GM19468 (cell line): ENCODE results near the gene ABCF2.

Experiments used
- ATAC-seq: cut with Tn5 transposase; IDR thresholded peaks from one replicate; pipeline ENCODE4 v1.9.1; 2021; ENCODE audit warnings: mild to moderate bottlenecking, moderate library complexity, moderate number of reproducible peaks; ENCODE audit not compliant: unreplicated experiment; ENCODE audit errors: extremely low read depth

The ABCF2 gene

GRCh38 chr7:151226875-151227782 is at the start of gene ABCF2:
Gene ABCF2 (minus strand): TSS chr7:151227205. CDS start chr7:151226458, 747 bp downstream.
- ATAC-seq = peak; percentile 97

DNA sequence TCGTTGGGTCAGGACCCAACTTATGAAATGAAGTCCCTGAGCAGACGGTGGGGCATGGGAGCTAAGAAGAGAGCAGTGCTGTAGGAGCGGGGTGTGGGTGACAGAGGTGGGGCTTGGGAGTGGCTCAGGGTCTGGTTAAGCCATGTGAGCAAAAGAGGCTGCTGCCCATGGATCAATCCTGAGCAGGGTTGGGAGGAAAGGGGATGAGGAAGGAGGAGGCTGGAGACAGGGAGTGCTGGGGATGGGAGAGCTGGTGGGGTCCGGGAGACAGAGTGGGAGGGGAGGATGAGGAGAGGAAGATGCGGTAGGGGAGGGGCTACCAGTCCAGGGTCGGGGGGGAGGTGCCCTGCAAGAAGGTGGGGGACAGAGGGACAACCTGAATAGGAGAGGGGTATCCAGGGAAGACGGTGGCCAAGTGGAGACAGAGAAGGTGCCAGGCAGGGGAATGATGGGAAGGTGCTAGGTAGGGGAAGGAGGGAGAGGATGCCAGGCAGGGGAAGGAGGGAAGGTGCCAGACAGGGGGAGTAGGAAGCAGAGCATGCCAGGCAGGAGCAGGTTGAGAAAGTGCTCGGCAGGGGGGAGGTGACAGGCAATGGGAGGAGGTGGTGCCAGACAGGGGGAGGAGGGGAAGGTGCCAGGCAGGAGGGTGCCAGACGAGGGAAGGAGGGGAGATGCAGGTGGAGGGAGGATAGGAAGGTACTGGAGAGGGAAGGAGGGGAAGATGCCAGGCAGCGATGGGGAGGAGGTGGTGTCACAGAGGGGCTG is 49.0 kb upstream of the ABCF2 start:
- no peak for ATAC-seq

DNA sequence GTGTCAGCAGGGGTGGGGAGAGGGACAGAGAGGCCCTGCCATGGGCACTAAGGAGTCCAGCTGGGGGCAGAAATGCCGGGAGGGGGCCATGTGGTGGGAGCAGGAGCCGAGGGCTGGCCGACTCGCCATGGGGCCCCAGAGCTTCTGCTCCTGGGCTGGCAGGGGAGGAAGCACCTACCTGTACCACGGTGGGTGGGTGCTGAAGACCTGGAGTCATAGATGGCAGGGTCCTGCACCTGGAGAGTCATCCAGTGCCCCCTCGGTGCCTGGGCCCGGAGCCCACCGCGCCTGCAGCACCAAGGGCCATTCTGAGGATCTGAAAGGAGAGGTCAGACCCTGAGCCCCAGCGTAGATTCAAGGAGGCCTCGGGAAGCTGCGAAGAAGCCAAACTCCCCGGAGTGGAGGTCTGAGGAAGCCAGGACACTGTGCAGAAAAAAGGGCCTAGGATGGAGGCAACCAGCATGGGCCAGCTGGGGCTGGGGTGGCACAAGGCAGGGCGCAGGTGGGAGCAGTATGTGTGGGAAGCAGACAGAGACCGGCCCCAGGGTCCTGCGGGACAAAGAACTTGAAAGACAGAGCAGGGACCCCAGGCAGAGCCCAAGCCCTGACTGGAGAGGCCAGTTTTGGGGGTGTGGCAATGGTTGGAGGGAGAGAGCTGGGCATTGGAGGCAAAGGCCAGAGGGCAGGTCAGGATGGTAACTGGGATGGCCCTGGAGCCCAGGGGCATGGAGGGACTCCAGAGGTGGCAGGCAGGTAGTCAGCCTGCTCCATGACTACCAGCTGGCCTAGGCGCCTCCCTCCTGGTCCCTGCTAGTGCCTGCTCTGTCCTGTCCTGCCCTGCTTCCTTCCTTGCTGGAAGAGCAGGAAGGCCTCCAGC is 48.2 kb upstream of the ABCF2 start:
- no peak for ATAC-seq

DNA sequence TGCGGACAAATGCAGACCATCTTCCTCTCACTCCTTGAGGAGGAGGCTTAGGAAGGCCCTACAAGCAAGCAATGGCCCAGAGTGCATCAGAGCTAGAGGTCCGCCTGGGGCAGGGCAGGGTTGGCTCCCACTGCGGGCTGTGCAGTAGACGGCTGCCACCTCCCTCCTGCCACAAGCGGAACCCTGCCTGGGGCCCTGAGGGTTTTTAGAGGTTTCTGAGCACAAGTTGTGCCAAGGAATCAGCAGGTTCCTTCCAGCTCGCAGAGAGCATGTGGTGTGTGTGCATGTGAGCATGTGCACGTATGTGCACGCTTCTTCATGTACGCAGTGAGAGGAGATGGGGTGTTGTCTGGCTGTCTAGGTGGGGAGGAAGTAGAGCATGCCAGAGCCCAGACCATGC is 47.4 kb upstream of the ABCF2 start:
- ATAC-seq = no peak

DNA sequence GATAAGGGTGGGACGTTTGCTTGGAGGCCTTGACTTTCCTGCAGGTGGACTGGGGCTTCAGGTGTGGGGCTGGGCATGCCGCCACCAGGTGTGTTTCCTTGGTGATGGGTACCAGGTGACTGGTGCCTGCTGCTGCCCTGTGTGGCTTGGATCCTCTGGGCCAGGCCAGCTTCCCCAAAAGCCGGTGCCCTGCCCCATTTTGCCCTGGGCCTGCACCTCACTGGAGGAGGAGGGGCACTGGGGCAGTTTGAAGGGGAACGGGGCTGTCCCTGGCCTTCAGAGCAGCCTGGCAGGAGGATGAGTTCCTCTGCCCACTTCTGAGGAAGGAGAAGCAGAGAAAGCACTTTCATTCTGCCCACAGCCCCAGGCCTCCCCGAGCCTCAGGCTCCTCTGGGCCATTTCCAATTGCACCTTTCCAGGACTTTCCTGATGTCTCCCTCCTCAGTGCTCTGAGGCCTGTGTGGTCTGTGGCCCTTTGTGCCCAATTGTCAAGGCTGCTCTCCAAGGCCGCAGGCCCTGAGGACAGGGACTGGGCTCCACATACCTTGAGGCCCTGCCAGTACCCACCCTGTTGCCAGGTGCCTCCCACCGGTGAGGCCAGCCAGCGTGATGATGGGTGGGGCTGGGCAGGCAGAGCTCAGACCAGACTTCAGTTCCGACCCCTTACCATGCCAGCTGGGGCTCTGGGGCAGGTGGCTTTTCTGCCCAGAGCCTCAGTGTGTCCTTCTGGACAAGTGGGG is 46.8 kb upstream of the ABCF2 start:
- no peak for ATAC-seq

GRCh38 chr7:151272877-151273276 is 45.9 kb upstream of the ABCF2 start:
- no peak for ATAC-seq

GRCh38 chr7:151272405-151272804 is 45.4 kb upstream of the ABCF2 start:
- ATAC-seq = no peak

GRCh38 chr7:151271699-151272355 is 44.8 kb upstream of the ABCF2 start:
- ATAC-seq = no peak

- ATAC-seq = no peak
These were observed 42.5 kb upstream of the ABCF2 start for GRCh38 chr7:151269511-151269910.

GRCh38 chr7:151265351-151265931 is 38.4 kb upstream of the ABCF2 start:
- no peak for ATAC-seq

- ATAC-seq = no peak
These were observed 37.6 kb upstream of the ABCF2 start for GRCh38 chr7:151264615-151265014.

DNA sequence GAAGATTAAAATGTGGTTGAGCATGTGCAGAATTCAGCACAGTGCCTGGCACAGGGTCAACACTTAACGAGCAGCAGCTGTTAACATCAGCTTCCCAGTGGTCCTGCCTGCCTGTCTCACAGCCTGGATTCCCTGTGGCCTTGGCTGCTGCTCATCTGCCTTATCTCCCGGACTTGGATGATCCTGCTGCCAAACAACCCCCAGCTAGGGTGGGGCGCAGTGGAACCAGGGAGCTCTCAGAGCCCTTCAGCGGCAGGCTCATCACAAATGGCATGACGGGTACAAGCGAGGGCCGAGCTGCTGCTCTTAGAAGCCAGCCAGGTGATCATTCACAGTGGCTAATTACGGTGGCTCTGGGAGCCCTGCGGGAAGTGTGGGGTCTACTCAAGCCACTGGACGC is 34.5 kb upstream of the ABCF2 start:
- ATAC-seq = no peak

- ATAC-seq = no peak
These were observed 33.9 kb upstream of the ABCF2 start for GRCh38 chr7:151260883-151261282.

GRCh38 chr7:151260471-151260870 is 33.5 kb upstream of the ABCF2 start:
- ATAC-seq = no peak

DNA sequence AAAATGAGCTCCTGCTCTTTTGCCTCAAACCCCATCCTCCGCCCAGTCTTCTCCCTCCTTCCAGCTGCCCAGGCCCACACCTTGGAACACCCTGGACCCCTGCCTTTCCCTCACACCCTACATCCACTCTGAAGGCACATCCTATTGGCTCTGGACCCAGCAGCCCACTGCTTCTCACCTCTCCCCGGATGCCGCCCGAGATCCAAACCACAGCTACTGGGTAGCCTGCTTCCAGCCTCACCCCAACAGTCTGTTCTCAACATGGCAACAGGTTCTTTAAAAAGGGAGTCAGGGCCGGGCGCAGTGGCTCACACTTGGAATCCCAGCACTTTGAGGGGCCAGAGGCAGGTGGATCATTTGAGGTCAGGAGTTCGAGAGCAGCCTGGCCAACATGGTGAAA is 31.0 kb upstream of the ABCF2 start:
- no peak for ATAC-seq

- no peak for ATAC-seq
These were observed 29.5 kb upstream of the ABCF2 start for GRCh38 chr7:151256410-151257045.

GRCh38 chr7:151255390-151255789 is 28.4 kb upstream of the ABCF2 start:
- ATAC-seq = no peak

GRCh38 chr7:151254851-151255250 is 27.8 kb upstream of the ABCF2 start:
- no peak for ATAC-seq
